GM19467 (cell line): ENCODE results near the gene MGAT5B.
"Not testable (repeated sequence)": the region's sequence is repeated elsewhere in the genome, so short reads cannot be mapped to it uniquely, and the experiment has no call there.

Experiments
- ATAC-seq: cut with Tn5 transposase; IDR thresholded peaks from one replicate; pipeline ENCODE4 v1.9.1; 2021; ENCODE audit warnings: mild to moderate bottlenecking, moderate library complexity; ENCODE audit not compliant: unreplicated experiment

MGAT5B gene

GRCh38 chr17:76868176-76868668 lies at the start of gene MGAT5B:
Gene MGAT5B, plus strand, starts transcription at chr17:76868404. Its CDS starts 626 bp downstream, at chr17:76869030.
- ATAC-seq, result peak; percentile 61

- ATAC-seq, result no peak
Observed at GRCh38 chr17:76820039-76820438, 48.2 kb upstream of the MGAT5B start.

- no peak for ATAC-seq
Observed at GRCh38 chr17:76820561-76820960, 47.6 kb upstream of the MGAT5B start.

GRCh38 chr17:76822184-76822778 lies 45.9 kb upstream of the MGAT5B start:
- ATAC-seq, result no peak

- no peak for ATAC-seq
Observed at GRCh38 chr17:76824093-76824492, 44.1 kb upstream of the MGAT5B start.

- no peak for ATAC-seq
Observed at GRCh38 chr17:76826330-76827068, 41.7 kb upstream of the MGAT5B start.

- ATAC-seq, result no peak
Observed at GRCh38 chr17:76827736-76828135, 40.5 kb upstream of the MGAT5B start.

GRCh38 chr17:76830987-76831715 lies 37.1 kb upstream of the MGAT5B start:
- ATAC-seq, result no peak

GRCh38 chr17:76833034-76833644 lies 35.1 kb upstream of the MGAT5B start:
- ATAC-seq, result no peak

GRCh38 chr17:76833747-76834146 lies 34.5 kb upstream of the MGAT5B start:
- ATAC-seq, result no peak

GRCh38 chr17:76834870-76835269 lies 33.3 kb upstream of the MGAT5B start:
- no peak for ATAC-seq

GRCh38 chr17:76840443-76840767 lies 27.8 kb upstream of the MGAT5B start:
- ATAC-seq, result no peak

- ATAC-seq, result no peak
Observed at GRCh38 chr17:76840884-76841775, 27.1 kb upstream of the MGAT5B start.

GRCh38 chr17:76841776-76842405 lies 26.3 kb upstream of the MGAT5B start:
- ATAC-seq, result no peak

GRCh38 chr17:76843068-76843467 lies 25.1 kb upstream of the MGAT5B start:
- not testable (repeated sequence) for ATAC-seq

GRCh38 chr17:76843703-76844484 lies 24.3 kb upstream of the MGAT5B start:
- ATAC-seq, result no peak

- no peak for ATAC-seq
Observed at GRCh38 chr17:76844485-76844829, 23.7 kb upstream of the MGAT5B start.

GRCh38 chr17:76844846-76845245 lies 23.4 kb upstream of the MGAT5B start:
- no peak for ATAC-seq

- ATAC-seq, result no peak
Observed at GRCh38 chr17:76845541-76846017, 22.6 kb upstream of the MGAT5B start.
